Measurements from ENCODE around the gene SUCNR1. TPM values are rescaled to one million over a fixed set of nuclear protein-coding genes. Genes with fewer than 3 reads are reported as not detected.
"Not testable (repeated sequence)": the region's sequence is repeated elsewhere in the genome, so short reads cannot be mapped to it uniquely, and the experiment has no call there.

Gene SUCNR1
- total and polyA plus RNA-seq, 7 donors: 0.16 to 2.8 (median 0.36) TPM; not detected in 2

GRCh38 chr3:151881137-151881536 is 7.7 kb downstream of the SUCNR1 start:
- DNase-seq: no peak
- H3K9me3 ChIP-seq: no peaks in the 10 kb centered on the region
- 96 to 97% methylated on average over 6 of the region's 6 CpGs for WGBS, 2 donors
- H3K4me3 ChIP-seq: no peak overlapping the region
- H3K4me1 ChIP-seq: peaks cover 0 to 61% (median 19%) of the 10 kb centered on the region in 4 donors
- H3K36me3 ChIP-seq: no peaks in the 10 kb centered on the region
- TF ChIP-seq POLR2AphosphoS5 (IDR thresholded peaks at IDR 0.05) (no peak), EP300 (IDR thresholded peaks at IDR 0.05) (no peak), POLR2A (IDR thresholded peaks at IDR 0.05) (no peak)
- TF ChIP-seq, protein P1, sequence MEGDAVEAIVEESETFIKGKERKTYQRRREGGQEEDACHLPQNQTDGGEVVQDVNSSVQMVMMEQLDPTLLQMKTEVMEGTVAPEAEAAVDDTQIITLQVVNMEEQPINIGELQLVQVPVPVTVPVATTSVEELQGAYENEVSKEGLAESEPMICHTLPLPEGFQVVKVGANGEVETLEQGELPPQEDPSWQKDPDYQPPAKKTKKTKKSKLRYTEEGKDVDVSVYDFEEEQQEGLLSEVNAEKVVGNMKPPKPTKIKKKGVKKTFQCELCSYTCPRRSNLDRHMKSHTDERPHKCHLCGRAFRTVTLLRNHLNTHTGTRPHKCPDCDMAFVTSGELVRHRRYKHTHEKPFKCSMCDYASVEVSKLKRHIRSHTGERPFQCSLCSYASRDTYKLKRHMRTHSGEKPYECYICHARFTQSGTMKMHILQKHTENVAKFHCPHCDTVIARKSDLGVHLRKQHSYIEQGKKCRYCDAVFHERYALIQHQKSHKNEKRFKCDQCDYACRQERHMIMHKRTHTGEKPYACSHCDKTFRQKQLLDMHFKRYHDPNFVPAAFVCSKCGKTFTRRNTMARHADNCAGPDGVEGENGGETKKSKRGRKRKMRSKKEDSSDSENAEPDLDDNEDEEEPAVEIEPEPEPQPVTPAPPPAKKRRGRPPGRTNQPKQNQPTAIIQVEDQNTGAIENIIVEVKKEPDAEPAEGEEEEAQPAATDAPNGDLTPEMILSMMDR (IDR thresholded peaks at IDR 0.05): no peak
- H3K27ac ChIP-seq: peak overlapping the region in 3 of 4 donors; percentile 1 to 57 (median 51)
- no peaks in the 10 kb centered on the region for H3K27me3 ChIP-seq
- intact Hi-C loops (cut with DNase I): no loop called here

DNA sequence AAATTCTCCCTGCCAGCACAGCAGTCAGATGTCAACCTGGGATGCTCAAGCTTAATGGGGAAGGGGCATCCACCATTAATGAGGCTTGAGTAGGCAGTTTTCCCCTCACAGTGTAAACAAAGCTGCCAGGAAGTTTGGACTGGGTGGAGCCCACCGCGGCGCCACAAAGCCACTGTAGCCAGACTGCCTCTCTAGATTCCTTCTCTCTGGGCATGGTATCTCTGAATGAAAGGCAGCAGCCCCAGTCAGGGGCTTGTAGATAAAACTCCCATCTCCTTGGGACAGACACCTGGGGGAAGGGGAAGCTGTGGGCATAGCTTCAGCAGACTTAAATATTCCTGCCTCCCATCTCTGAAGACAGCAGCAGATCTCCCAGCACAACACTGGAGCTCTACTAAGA is 12.0 kb downstream of the SUCNR1 start:
- H3K27ac ChIP-seq; H3K4me3 ChIP-seq; intact Hi-C loops (cut with DNase I); DNase-seq; H3K27me3 ChIP-seq; H3K36me3 ChIP-seq; H3K9me3 ChIP-seq: not testable (repeated sequence)
- WGBS, 2 donors: 68 to 89% methylated on average over 3 of the region's 3 CpGs
- peaks cover 0 to 37% (median 6%) of the 10 kb centered on the region in 4 donors for H3K4me1 ChIP-seq

DNA sequence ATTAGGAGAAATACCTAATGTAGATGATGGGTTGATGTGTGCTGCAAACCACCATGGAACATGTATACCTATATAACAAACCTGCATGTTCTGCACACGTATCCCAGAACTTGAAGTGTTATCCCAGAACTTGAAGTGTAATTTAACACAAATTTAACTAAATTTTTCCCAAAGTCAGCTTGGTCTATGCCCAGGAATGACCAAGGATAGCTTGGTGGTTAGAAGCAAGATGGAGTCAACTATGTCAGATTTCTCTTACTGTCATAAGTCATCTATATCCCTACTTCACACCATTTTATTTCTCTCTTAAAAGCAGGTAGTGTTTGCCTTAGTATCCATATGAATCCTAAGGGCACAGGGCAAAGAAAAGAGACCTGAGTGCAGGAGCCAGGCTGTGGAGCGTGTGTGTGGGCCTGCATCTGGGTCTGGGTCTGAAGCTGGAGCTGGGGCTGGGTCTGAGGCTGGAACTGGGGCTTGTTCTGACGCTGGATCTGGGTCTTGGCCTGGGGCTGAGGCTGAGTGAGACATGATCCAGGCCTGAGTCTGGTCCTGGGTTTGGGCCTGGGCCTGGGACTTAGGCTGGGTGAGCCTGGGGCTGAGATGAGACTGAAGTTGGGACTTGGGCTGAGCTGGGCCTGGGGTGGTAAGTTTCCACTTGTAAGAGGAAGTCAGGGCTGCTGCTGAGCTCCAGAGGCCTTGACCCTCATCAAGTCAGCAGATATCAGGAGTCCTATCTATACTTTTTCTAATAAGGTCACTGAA is 14.2 kb downstream of the SUCNR1 start:
- H3K4me3 ChIP-seq; intact Hi-C loops (cut with DNase I); H3K27me3 ChIP-seq; H3K9me3 ChIP-seq; H3K27ac ChIP-seq; H3K36me3 ChIP-seq; DNase-seq: not testable (repeated sequence)
- 94 to 98% methylated on average over 1 of the region's 3 CpGs for WGBS, 2 donors
- peaks cover 0 to 16% (median 0%) of the 10 kb centered on the region in 4 donors for H3K4me1 ChIP-seq

DNA sequence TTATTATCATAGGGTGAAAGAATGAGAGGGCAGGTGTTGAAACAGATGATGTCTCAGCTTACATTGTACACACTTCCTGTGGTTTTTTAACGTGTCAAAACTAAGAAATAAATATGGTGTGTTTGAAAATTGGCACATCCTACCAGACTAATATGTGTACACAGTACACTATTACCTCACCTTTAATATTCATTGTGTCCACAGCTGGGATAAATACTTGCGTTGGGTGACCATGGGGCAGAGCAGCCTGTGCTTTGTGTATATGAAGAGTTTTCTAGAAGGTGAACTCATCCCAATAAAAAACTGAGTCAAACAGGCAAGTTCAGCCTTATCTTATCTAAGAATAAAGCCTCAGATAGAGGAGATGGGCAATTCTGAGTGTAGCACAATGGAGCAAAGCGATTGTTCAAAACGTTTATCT is 17.3 kb downstream of the SUCNR1 start:
- intact Hi-C loops (cut with DNase I): no loop called here
- 37 to 44% methylated on average over 4 of the region's 4 CpGs for WGBS, 2 donors
- TF ChIP-seq, protein P1 (IDR thresholded peaks at IDR 0.05): no peak
- TF ChIP-seq POLR2AphosphoS5 (IDR thresholded peaks at IDR 0.05) (no peak), POLR2A (IDR thresholded peaks at IDR 0.05) (no peak), EP300 (IDR thresholded peaks at IDR 0.05) (no peak)

GRCh38 chr3:151891721-151892120 is 18.3 kb downstream of the SUCNR1 start:
- no peaks in the 10 kb centered on the region for H3K27me3 ChIP-seq
- no peak overlapping the region for H3K27ac ChIP-seq
- TF ChIP-seq POLR2A (IDR thresholded peaks at IDR 0.05): no peak
- no peak for TF ChIP-seq POLR2AphosphoS5 (IDR thresholded peaks at IDR 0.05)
- TF ChIP-seq, protein P1 (IDR thresholded peaks at IDR 0.05): no peak
- TF ChIP-seq EP300 (IDR thresholded peaks at IDR 0.05): no peak
- no peaks in the 10 kb centered on the region for H3K36me3 ChIP-seq
- intact Hi-C loops (cut with DNase I): no loop called here
- H3K4me3 ChIP-seq: no peak overlapping the region
- no peak for DNase-seq
- H3K4me1 ChIP-seq: peaks cover 0 to 6% (median 0%) of the 10 kb centered on the region in 4 donors
- no peaks in the 10 kb centered on the region for H3K9me3 ChIP-seq
- 80 to 87% methylated on average over 5 of the region's 5 CpGs for WGBS, 2 donors

More for the DNA sequence above, 17.3 kb downstream of the SUCNR1 start:
- Histone ChIP-seq H3K4me3 (no peak overlapping the region), H3K4me1 (peaks cover 0 to 4% (median 0%) of the 10 kb centered on the region in 4 donors), H3K36me3 (no peaks in the 10 kb centered on the region), H3K27ac (no peak overlapping the region), H3K9me3 (no peaks in the 10 kb centered on the region), H3K27me3 (no peaks in the 10 kb centered on the region)
- DNase-seq: no peak

GRCh38 chr3:151894219-151894618 is 20.8 kb downstream of the SUCNR1 start:
- H3K27me3 ChIP-seq: no peaks in the 10 kb centered on the region
- no peaks in the 10 kb centered on the region for H3K9me3 ChIP-seq
- no peak for TF ChIP-seq POLR2AphosphoS5 (IDR thresholded peaks at IDR 0.05)
- TF ChIP-seq POLR2A (IDR thresholded peaks at IDR 0.05): no peak
- TF ChIP-seq EP300 (IDR thresholded peaks at IDR 0.05): no peak
- TF ChIP-seq, protein P1 (IDR thresholded peaks at IDR 0.05): no peak
- H3K36me3 ChIP-seq: no peaks in the 10 kb centered on the region
- peaks cover 0 to 6% (median 0%) of the 10 kb centered on the region in 4 donors for H3K4me1 ChIP-seq
- H3K27ac ChIP-seq: no peak overlapping the region
- intact Hi-C loops (cut with DNase I): no loop called here
- DNase-seq: no peak
- H3K4me3 ChIP-seq: no peak overlapping the region
